Medulla oblongata (tissue), 1 donor: ENCODE results near the gene PSTK.

Experiments
- DNase-seq: peaks from one replicate; pipeline ENCODE4 v3.0.0-alpha.2; 2015; ENCODE audit errors: extremely low spot score

Gene PSTK

DNA sequence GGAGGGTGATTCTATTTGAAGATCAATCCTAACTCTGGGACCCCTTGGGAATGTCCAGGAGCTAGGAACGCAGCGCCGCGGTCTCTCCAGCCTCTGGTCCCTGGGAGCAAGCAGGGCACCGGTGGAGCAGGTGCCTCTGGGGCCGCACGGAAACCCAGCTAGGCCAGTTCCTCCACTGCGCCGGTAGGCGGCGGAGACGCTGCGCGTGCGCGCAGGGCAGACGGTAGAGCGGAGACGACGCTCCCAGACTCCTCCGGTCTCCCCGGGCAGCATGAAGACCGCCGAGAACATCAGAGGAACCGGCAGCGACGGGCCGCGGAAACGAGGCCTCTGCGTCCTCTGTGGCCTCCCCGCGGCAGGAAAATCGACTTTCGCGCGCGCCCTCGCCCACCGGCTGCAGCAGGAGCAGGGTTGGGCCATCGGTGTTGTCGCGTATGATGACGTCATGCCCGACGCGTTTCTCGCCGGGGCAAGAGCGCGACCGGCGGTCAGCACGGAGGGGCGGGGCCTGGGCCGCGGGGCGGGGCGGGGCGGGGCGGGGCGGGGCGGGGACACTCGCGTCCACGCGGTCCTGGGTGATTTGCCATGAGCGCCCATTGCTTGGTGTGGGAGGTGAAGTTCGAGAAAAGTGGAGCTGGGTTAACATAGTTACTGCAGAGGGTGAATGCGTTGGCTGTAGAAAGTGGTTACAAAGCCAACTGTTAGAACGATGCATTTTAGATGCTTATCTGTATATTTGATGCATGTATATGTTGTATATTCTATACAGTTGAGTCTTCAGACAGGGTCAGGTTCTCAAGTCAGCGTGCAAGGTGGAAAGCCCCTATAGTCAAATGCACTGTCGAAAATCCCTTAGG is at the start of gene PSTK:
Gene PSTK, plus strand, starts transcription at position 193 of the 857 bp plus-strand sequence. Its CDS starts 79 bp downstream, at position 272.
- DNase-seq, result peak; percentile 93

- DNase-seq, result no peak
Observed at GRCh38 chr10:122931088-122931906, 48.9 kb upstream of the PSTK start.

GRCh38 chr10:122939133-122939855 is 40.9 kb upstream of the PSTK start:
- DNase-seq, result no peak

DNA sequence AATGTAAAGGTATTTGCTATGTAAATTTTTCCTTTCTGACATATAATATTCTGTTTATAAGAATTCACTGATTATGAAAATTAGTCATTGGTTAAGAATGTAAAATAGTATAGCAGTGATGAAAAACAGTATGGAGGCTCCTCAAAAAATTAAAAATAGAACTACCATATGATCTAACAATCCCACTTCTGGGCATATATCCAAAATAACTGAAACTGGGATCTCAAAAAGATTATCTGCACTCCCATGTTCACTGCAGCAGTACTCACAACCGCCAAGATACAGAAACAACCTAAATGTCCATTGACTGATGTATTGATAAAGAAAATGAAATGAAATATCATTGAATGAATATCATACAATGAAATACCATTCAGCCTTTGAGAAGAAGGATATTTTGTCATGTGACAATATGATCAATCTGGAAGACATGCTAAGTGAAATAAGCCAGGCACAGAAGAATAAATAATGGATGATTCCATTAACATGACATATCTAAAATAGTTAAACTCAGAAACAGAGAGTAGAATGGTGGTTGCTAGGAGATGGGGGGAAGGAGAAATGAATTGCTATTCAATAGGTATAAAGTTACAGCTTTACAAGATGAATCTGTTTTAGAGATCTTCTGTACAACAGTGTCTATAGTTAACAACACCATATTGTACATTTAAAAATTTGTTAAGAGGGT is 40.2 kb upstream of the PSTK start:
- no peak for DNase-seq

DNA sequence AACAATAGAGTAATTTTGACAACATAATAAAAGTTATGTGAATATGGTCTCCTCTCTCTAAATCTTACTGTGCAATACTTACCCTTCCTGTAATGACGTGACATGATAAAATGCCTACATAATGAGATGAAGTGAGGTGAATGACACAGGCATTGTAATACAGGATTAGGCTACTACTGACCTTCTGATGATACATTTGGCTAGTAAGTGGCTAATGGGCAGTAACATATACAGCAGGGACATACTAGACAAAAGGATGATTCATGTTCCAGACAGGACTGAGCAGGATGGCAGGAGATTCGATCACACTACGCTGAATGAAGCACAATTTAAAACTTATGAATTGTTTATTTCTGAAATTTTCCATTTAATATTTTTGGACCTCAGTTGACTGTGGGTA is 30.9 kb upstream of the PSTK start:
- no peak for DNase-seq

DNA sequence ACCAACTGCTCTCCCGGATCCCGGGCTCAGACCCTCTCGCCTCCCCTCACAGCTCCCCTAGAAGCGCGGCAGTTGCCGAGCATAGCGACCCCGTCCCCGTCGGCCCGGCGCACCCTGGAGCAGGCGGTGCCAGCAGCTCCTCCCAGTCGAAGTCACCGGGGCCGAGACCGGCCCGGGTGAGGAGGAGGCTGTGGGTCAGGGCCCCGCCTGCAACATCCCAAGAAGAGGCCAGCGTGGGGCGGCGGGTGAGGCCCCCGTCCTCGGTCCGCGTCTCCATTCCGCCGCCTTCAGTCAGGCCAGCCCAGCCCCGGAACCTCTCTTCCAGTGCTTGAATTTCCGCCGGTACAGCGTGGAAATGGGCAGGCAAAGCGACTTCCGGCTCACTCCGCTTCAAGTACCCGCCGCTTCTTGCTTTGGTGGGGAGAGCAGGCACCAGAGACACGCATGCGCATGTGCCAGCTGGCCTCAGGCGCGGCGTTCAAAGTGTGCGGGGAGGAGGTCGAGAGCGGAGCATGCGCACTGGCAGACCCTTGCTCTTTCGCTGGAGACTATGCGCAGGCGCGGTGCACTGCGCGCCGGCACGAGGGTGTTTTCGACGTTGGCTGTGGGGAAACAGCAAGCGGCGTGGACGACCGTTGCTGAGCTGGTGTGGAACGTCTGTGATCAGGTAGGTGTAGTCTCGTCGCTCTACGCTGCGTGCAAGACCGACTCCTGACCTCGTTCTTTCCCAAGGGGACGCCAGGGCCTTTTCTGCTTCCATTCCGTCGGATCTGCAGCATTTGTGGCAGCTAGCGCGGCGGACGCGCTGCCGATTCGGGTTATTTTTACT is 26.1 kb upstream of the PSTK start, which contains the start of gene C10orf88:
Gene C10orf88, minus strand, starts transcription at position 326 of the 829 bp plus-strand sequence. Its CDS starts 49 bp downstream, at position 277.
- peak; percentile 98 for DNase-seq

DNA sequence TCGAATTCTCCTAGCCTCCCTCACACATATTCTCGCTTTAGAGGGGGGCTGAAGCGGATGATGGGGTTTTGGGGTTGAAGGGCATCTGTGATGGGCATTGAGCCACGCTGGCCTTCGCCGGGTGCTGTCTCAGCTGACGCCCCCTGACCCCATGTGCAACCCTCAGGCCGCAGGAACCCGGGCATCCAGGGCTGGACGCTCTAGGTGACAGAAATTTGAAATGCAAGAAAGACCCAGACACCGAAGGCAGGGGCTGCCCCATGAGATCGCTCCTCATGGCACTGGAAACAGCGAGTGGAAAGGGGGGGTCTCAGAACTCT is 25.5 kb upstream of the PSTK start:
- DNase-seq, result peak; percentile 4

GRCh38 chr10:122955892-122956291 is 24.3 kb upstream of the PSTK start:
- DNase-seq, result no peak

GRCh38 chr10:122957474-122957873 is 22.7 kb upstream of the PSTK start:
- DNase-seq, result no peak

- no peak for DNase-seq
Observed at GRCh38 chr10:122962405-122962804, 17.8 kb upstream of the PSTK start.

DNA sequence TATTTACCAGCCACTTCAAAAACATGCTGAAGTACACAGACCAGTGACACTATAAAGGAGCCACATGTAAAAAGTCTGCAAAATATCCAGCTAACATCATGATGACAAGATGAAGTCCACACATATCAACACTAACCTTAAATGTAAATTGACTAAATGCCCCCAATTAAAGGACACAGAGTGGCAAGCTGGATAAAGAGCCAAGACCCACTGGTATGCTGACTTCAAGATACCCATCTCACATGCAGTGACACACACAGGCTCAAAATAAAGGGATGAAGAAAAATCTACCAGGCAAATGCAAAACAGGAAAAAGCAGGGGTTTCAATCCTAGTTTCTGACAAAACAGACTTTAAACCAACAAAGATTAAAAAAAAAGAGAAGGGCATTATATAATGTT is 13.3 kb upstream of the PSTK start:
- DNase-seq, result no peak

DNA sequence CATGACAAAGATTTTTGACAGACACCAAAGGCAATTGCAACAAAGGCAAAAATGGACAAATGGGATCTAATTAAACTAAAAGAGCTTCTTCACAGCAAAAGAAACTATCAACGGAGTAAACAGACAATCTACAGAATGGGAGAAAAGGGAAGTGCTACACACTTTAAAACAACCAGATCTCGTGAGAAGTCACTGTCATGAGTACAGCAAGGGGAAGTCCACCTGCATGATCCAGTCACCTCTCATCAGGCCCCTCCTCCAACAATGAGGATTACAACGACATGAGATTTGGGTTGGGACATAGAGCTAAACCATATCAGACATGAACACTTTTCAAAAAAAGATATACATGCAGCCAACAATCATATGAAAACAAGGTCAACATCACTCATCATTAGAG is 11.5 kb upstream of the PSTK start:
- no peak for DNase-seq

DNA sequence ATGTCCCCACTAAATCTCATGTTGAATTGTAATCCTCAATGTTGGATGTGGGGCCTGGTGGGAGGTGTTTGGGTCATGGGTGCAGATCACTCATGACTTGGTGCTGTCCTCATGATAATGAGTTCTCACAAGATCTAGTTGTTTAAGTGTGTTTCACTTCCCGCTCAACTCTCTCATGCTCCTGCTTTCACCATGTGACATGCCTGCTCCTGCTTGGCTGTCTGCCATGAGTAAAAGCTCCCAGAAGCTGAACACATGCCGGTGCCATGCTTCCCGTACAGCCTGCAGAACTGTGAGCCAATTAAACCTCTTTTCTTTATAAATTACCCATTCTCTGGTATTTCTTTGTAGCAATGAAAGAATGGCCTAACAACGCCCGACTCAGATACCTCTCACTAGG is 6.2 kb upstream of the PSTK start:
- DNase-seq, result no peak

GRCh38 chr10:122974543-122975064 is 5.6 kb upstream of the PSTK start:
- no peak for DNase-seq

GRCh38 chr10:122981066-122981464 is 864 bp downstream of the PSTK start:
- no peak for DNase-seq

- DNase-seq, result no peak
Observed at GRCh38 chr10:122983898-122984297, 3.7 kb downstream of the PSTK start.

DNA sequence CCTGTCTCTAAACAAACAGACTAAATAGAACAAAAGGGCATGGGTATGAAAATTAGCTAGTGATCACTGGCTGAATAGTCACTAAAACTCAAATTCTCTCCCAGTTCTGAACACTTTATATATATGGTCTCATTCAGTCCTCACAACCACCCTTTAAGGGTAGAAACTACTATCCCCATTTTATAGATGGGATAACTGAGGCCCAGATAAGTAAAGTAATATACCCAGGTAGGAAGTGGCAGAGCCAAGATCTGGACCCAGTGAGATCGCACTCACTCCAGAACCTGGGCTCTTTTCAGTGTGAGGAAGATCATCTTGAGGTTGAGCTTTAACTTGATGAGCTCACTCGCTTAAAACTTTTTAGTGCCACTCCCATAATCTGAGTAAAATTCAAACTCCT is 4.5 kb downstream of the PSTK start:
- no peak for DNase-seq

DNA sequence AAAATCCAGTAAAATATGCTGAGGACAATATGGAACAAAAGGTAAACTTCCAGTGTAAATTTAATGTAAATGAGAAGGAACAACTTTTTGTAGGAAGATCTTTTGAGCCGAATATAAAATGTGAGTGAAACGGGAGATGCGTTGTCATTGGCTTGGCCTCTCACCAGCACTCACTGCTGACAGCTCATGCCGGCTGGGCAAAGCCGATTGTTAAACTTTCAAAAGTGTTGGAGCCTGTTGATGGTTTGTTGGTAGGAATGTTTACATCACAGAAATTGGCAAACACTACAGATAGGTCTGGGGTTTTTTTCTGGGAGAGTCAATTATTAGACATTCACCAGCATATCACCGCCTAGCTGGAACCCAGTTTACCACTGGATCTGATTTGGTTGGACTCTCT is 6.1 kb downstream of the PSTK start:
- DNase-seq, result no peak

- no peak for DNase-seq
Observed at GRCh38 chr10:122988501-122988900, 8.3 kb downstream of the PSTK start.

- no peak for DNase-seq
Observed at GRCh38 chr10:122990278-122990677, 10.1 kb downstream of the PSTK start.
